Measurements from ENCODE around the gene ARHGEF1.

The ARHGEF1 gene

DNA sequence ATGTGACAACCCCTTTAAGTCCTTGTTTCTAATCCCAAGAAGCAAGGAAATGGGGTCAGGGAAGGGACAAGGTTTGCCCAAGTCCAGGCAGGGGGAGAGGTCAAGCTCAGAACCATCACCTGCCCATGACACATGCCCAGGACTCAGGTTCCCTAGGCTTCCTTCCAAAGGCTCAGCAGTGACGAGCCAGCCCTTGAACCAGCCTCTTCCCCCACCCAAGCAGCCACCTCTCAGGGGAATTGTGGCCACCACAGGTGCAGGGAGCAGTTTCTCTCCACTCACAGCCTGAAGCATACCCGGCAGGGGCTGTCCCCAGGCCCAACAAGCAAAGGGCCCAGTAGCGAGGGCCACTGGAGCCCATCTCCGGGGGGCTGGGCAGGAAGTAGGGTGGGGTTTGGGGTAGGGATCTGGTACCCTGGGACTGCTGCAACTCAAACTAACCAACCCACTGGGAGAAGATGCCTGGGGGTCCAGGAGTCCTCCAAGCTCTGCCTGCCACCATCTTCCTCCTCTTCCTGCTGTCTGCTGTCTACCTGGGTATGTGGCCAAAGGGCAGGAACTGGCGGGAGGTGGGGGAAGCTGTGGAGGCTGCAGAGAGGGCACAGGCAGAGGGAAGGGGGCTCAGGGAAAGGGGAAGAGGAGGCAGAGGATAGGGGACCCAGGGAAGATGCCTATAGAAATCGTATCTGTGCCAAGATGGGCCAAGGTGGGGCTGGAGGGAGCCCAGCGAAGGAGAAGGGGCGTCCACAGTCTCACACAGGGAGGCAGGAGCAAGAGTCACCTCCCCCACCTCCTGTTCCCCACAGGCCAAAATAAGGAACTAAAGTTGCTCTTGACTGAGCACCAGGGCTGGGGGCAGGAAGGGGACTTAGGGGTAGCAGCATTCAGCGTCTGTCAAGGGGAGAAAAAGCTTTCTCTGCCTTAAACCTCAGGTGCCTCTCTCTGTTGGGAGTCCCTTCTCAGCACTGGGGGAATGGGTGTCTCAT lies 5.8 kb upstream of the ARHGEF1 start, which contains the start of gene CD79A:
TSS of gene CD79A (plus strand) at position 433 of the 986 bp plus-strand sequence. CDS start at position 459, 26 bp downstream.
- TF ChIP-seq, protein P1, sequence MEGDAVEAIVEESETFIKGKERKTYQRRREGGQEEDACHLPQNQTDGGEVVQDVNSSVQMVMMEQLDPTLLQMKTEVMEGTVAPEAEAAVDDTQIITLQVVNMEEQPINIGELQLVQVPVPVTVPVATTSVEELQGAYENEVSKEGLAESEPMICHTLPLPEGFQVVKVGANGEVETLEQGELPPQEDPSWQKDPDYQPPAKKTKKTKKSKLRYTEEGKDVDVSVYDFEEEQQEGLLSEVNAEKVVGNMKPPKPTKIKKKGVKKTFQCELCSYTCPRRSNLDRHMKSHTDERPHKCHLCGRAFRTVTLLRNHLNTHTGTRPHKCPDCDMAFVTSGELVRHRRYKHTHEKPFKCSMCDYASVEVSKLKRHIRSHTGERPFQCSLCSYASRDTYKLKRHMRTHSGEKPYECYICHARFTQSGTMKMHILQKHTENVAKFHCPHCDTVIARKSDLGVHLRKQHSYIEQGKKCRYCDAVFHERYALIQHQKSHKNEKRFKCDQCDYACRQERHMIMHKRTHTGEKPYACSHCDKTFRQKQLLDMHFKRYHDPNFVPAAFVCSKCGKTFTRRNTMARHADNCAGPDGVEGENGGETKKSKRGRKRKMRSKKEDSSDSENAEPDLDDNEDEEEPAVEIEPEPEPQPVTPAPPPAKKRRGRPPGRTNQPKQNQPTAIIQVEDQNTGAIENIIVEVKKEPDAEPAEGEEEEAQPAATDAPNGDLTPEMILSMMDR (IDR thresholded peaks at IDR 0.05; ENCODE audit: low read depth, low read length, missing control alignments) = no peak
- DNase-seq (ENCODE audit: extremely low read depth, low read depth) = no peak
- no peak within 1 kb of the TSS for H3K4me3 ChIP-seq (replicated peaks; ENCODE audit: low read depth, low read length)

DNA sequence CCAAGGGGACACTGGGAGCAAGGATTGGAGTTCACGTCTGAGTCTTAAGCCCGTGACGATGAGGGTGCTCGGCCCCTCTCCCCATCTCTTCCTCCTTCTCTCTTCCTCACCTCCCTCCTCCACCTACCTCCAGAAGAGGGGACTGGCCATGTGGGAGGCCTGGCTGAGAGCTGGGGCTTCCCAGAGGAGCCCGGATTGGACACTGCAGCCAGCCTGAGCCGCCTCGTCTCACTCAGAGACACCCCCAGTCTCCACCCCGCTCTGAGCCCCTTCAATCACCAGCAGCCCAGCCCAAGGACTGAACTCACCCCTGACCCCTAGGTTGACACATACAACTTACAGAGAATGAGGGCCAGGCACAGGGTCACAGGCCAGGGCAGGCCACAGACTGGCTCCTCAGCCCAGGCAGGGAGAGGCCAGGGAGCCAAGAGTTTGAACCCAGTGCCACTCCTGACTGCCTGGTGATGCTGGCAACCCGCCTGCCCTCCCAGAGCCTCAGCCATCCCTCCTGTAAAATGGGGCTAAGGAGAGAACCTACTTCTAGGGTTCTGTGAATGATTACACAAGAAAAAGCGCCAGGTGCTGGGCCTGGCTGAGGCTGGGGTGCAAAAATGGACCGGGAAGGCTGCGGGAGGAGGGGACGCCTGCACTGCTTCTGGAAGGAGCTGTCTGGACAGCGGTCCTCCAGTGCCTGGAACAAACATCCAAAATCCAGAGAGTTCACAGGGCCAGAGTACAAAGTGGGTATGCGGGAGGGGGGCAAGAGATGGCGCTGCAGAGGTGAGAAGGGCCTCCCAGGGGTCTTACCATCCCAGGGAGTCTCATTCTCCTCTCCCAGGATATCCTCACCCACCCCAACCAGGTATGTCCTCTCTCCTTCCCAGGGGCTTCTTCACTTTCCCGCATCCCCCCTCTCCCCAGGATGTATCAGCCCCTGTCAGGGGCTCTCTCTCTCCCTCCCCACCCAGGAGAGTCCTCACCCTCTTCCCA lies 4.8 kb upstream of the ARHGEF1 start:
- DNase-seq (ENCODE audit: extremely low read depth, low read depth) = no peak
- H3K4me3 ChIP-seq (replicated peaks; ENCODE audit: low read depth, low read length) = no peak overlapping the region
- TF ChIP-seq, protein P1 (IDR thresholded peaks at IDR 0.05; ENCODE audit: low read depth, low read length, missing control alignments) = no peak

DNA sequence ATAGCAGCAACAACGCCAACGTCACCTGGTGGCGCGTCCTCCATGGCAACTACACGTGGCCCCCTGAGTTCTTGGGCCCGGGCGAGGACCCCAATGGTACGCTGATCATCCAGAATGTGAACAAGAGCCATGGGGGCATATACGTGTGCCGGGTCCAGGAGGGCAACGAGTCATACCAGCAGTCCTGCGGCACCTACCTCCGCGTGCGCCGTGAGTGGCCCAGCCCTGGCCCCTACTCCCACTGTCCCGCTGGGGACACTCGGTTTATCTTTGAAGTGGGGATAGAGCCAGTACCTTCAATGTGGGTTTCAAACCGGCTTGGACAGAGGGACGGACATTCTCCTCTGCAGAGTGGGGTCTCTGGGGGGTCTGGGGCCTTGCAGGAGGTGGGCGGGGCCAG lies 3.9 kb upstream of the ARHGEF1 start:
- H3K4me3 ChIP-seq (replicated peaks; ENCODE audit: low read depth, low read length) = no peak overlapping the region
- TF ChIP-seq, protein P1 (IDR thresholded peaks at IDR 0.05; ENCODE audit: low read depth, low read length, missing control alignments) = no peak
- no peak for DNase-seq (ENCODE audit: extremely low read depth, low read depth)

DNA sequence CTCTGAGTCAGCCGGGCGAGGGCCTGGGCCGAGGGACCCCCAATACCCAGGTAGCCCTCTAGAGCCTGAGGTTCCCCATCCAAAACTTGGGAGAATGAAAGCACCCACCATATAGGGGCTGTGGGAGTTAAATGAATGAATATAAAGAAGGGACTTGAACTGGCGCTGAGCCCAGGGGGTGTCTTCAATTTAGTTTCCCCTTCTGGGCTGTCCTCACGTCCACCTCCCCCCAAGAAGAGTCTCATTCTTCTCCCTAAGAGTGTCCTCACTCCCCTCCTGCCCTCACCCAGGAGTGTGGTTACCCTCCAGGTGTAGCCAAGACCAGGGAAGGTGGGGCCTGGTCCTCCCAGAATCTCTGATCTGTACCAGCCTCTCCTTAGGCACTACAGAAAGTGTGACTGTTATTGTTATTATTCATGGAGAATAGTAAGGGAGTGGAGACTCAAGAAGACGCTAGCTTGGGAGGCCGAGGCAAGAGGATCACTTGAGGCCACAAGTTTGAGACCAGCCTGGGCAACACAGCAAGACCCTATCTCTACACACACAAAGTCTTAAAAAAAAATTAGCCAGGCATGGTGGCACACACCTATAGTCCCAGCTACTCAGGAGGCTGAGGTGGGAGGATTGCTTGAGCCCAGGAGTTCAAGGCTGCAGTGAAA lies 3.2 kb upstream of the ARHGEF1 start:
- H3K4me3 ChIP-seq (replicated peaks; ENCODE audit: low read depth, low read length) = no peak overlapping the region

DNA sequence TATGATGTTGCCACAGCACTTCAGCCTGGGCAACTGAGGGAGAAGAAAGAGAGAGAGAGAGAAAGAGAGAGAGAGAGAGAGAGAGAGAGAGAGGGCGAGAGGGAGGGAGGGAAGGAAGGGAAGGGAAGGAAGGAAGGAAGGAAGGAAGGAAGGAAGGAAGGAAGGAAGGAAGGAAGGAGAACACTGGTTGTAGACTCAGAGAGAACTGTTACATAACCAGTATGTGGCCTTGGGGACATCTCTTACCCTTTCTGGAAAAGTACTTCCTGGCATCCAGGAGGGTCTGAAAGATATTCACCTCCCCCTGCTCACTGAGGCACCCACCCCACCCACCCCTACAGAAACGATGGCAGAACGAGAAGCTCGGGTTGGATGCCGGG lies 2.7 kb upstream of the ARHGEF1 start:
- H3K4me3 ChIP-seq (replicated peaks; ENCODE audit: low read depth, low read length) = no peak overlapping the region
- DNase-seq (ENCODE audit: extremely low read depth, low read depth) = no peak
- TF ChIP-seq, protein P1 (IDR thresholded peaks at IDR 0.05; ENCODE audit: low read depth, low read length, missing control alignments) = no peak

More for the DNA sequence above, 3.2 kb upstream of the ARHGEF1 start:
- TF ChIP-seq, protein P1 (IDR thresholded peaks at IDR 0.05; ENCODE audit: low read depth, low read length, missing control alignments) = no peak
- no peak for DNase-seq (ENCODE audit: extremely low read depth, low read depth)

DNA sequence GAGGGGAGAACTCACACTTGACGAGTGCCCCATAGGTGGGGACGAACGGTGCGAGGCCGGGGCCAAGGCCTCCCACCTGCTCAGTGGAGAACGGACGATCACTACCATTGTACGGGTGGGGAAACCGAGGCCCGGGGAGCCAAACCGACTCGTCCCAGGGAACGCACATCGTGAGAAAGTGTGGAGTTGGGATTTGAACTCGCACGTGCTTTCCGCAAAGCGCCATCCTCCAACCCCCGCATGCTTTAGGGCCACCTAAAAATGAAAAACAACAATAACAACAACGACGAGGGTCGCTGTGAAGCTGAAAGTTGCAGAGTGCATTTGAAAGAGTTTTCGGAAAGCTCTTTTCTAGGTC lies 458 bp downstream of the ARHGEF1 start:
- no peak for DNase-seq (ENCODE audit: extremely low read depth, low read depth)
- TF ChIP-seq, protein P1 (IDR thresholded peaks at IDR 0.05; ENCODE audit: low read depth, low read length, missing control alignments) = no peak

More for the DNA sequence above, 458 bp downstream of the ARHGEF1 start:
- H3K4me3 ChIP-seq (replicated peaks; ENCODE audit: low read depth, low read length) = peak overlapping the region; percentile 82
